Loucy (cell line): ENCODE measurements around the gene THOP1.

ENCODE experiments used
- EZH2phosphoT487 ChIP-seq: fragments of 200-600 bp; IDR thresholded peaks from 2 replicates; pipeline ENCODE4 v1.6.1; 2018; ENCODE audit warnings: antibody characterized with exemption, mild to moderate bottlenecking, moderate library complexity, borderline replicate concordance
- TF ChIP-seq, protein P1 (sequence below): fragments of 200-600 bp; sonication (generic); conservative IDR thresholded peaks from 2 replicates; pipeline ENCODE4 v1.5.1; 2014; ENCODE audit warnings: mild to moderate bottlenecking, antibody characterized with exemption, low read length

- TF ChIP-seq, protein P1, sequence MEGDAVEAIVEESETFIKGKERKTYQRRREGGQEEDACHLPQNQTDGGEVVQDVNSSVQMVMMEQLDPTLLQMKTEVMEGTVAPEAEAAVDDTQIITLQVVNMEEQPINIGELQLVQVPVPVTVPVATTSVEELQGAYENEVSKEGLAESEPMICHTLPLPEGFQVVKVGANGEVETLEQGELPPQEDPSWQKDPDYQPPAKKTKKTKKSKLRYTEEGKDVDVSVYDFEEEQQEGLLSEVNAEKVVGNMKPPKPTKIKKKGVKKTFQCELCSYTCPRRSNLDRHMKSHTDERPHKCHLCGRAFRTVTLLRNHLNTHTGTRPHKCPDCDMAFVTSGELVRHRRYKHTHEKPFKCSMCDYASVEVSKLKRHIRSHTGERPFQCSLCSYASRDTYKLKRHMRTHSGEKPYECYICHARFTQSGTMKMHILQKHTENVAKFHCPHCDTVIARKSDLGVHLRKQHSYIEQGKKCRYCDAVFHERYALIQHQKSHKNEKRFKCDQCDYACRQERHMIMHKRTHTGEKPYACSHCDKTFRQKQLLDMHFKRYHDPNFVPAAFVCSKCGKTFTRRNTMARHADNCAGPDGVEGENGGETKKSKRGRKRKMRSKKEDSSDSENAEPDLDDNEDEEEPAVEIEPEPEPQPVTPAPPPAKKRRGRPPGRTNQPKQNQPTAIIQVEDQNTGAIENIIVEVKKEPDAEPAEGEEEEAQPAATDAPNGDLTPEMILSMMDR = no peak
- TF ChIP-seq EZH2phosphoT487 = no peak
These were observed 29.9 kb downstream of the THOP1 start for GRCh38 chr19:2815191-2815614.
